ENCODE data around the gene PRDM8.
"Not testable (repeated sequence)": the region's sequence is repeated elsewhere in the genome, so short reads cannot be mapped to it uniquely, and the experiment has no call there.

PRDM8 gene

DNA sequence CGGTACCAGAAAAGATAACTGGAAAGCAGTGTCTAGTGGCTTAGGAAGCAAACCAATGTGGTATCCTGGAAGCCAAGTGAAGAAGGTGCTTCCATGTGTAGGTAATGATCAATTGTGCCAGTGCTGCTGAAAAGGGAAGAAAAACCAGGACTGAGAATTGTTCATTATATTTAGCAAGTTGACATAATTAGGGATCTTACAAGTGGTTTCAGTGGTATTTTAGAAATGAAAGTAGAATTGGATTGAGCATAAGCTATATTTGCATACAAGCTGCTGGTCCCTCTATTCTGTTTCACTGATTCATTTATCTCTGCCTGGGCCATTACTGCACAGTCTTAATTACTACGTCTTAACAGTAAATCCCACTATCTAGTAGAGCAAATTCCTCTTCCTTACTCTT, 32.3 kb downstream of the PRDM8 start:
- DNase-seq (ENCODE audit: low spot score), result no peak

DNA sequence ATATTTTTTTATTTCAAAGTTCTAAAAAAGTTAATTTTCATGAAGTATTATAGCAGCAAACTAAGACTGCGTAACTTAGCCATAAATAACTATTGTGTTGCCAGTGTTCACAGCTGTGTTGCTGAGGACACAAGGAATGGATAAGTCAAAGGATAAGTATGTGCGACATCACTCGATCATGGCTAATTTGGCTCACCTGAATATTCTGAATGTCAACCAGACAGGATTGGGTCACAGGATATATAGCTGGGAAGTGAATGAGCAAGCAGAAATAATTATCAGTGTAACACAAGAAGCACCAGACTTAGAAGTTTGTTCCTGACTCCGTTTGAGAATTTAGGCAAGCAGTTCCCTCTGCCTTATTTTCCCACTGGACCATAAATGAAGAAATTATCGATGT, 33.9 kb downstream of the PRDM8 start:
- DNase-seq (ENCODE audit: low spot score), result no peak

DNA sequence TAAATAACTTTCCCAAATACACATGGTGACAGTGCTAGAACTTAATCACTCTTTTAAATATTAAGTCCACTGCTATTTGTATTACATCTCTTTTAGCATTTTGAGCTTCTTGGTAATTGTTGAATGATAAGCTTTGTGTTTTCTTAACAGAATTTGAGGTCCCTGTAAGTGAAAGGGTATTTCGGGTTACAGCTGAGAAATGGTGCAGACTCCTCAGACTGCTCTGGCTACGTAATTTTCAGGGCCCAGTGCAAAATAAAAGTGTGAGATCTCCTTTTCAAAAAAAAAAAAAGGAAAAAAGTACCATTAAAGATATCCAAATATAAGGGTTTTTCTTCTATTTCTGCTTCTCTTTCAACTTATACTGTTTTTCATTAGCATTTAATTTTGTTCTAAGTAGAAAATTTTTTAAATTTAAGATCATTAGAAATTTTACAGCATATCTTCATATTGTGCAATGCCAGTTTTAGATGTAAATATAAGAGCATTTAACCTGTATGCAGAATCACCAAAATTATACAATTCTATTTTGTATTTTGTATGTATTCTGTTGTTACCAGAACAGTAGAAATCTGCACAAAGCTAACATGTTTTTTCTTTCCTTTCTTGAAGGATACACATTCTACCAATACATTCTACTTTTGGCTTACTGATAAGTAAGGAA, 35.5 kb downstream of the PRDM8 start:
- no peak for DNase-seq (ENCODE audit: low spot score)

DNA sequence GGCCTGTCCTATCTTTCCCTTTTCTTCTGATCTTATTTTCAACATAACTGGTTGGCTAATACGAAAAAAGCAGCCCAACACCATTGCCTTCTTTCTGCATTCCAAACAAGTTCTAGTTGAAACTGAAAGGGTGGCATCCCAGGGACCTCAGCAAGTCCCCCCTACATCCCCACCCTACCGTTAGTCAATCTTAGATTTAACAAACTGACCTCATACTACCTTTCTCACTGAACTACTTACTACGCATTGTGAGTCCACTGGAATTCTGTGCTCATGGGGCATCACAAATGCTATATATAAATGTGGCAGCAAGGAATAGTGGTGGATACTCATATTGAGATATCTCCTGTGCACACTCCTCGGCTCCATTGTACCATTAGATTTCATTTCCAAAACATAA, 36.1 kb downstream of the PRDM8 start:
- DNase-seq (ENCODE audit: low spot score), result no peak

DNA sequence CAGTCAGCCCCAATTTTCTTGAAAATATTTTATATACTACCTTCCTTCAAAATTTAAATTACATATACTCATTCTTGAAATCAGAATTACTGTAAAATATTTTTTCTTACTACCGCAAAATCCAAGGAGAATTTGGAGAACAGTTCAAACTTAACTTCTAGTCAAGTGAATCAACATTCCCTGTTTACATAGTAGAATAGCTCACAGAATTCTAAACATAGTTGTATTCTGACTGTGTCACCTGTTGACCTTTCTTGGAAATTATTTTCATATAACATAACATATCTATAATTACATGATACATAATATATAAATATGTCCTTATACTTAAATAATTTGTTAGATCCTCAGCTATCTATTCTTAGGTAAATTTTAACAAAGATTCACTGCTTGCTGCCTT, 38.1 kb downstream of the PRDM8 start:
- DNase-seq (ENCODE audit: low spot score), result no peak

DNA sequence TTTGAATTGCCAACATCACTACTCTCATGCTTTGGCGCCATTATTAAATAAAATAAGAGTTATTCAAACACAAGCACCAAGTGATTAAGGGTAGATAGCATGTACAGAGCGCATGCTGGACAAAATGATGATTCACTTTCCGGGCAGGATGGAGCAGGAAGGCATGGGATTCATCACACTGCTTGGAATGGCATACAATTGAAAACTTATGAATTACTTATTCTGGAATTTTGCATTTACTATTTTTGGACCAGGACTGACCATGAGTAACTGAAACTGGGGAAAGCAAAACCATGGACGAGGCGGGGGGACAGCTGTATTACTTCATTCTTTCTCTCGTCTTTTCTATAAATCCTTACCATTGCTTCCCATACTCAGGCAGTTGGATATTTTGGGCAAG, 40.7 kb downstream of the PRDM8 start:
- DNase-seq (ENCODE audit: low spot score), result no peak

DNA sequence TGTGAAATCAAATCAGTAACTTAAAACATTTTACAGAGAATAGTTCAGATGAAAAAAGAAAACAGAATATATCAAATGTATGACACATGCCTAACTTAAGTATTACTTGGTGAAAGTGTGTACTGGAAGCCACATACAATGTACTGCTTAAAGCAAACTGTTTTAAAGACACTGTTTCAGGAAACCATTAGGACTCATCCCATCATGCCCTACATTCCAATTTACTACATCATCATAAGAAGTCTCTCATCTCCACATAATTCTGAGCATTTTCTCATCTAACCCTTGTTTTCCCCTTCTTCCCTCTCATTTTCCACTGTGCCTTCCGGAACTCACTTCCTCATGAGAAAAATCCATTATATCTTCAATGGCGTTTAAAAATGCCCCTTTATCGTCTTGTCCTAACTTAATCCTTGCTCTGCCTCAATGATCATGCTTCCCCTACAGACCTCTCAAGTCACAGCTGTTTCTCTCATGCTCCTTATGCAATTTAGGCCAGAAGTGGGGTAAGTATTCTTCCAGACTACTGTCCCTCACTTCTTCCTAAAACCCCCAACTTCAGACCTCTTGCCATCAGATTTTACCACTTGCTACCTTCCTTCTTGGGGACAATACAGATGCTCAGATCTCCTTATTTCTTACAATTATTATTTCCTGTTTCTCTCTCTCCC, 42.3 kb downstream of the PRDM8 start:
- no peak for DNase-seq (ENCODE audit: low spot score)

DNA sequence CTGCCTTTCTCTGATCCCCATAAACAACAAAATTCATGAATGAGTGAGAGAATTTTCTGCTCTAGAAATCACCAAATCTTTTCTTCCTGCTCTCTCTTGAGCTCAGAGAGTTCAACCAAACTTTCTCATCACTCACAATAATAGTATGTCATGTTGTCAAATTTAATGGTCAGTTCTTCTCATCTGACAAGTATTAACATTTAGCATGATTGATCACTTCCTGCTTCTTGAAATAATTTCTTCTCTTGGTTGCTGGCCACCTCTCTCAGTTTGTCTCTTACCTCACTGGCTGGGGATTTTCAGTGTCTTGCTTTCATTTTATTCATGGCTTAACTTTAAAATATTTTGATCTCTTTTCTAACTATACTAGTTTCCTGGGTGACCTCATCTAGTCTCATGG, 43.7 kb downstream of the PRDM8 start:
- no peak for DNase-seq (ENCODE audit: low spot score)

DNA sequence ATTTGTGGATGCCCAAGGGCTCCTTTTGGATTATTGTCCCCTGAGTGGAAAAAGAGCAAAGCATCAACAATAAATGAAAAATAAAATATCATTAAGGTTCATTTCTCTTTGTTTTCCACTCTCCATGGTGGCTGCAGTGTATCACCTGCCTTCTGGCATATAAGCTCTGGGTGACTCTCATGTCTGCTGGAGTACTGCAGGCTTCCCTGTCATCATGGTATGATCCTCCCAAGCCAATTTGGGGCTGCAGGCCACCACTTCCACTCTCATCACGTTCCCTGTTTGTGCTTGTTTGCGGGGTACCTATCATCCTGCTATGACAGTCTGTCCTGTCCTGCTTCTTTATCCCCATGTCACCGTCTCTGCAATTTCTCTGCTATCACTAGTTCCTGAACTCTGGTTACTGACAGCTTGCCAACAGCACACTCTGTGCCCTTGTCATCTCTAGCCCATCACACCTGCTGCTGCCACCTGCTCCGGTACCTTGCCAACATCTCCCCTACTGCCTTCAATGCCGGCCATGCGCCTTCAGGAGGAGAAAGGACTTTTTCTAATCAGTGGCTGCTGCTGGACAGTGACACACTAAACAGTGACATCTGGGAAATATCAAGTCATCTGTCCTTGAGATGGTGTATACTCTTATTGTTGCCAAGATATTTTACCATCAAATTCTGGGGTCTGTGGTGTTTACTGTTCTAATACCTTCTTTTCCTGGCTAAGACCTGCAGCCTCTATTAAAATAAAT, 46.1 kb downstream of the PRDM8 start:
- no peak for DNase-seq (ENCODE audit: low spot score)

DNA sequence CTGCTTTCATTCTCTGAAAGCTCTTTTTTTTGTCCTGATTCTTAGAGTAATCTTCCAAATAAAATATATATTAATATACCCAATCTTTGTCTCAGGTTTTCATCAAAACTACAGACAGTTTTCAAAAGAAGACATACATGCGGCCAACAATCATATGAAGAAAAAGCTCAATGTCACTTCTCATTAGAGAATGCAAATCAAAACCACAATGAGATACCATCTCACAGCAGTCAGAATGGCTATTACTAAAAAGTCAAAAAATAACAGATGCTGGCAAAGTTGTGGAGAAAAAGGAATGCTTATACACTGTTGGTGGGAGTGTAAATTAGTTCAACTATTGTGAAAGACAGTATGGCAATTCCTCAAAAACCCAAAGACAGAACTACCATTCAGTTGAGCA, 50.2 kb downstream of the PRDM8 start:
- not testable (repeated sequence) for DNase-seq (ENCODE audit: low spot score)

DNA sequence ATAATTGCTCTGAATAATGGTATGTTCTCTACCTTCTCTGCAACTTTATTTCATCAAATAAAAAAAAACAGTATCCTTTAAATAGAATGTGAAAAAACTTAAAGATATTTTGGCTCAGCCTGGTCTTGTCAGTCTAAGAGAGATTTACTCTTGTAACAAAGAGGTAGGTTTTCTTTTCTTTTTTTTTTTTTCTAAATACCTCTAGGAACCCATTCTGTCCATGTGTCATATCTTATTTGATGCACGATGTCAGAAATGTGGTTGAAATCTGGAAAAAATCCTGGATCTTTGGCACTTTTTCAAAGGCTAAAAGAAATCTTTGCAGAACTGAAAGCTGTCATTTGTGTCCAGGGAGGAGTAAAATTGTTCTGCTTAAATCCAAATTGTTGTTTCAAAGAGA, 51.8 kb downstream of the PRDM8 start:
- no peak for DNase-seq (ENCODE audit: low spot score)

DNA sequence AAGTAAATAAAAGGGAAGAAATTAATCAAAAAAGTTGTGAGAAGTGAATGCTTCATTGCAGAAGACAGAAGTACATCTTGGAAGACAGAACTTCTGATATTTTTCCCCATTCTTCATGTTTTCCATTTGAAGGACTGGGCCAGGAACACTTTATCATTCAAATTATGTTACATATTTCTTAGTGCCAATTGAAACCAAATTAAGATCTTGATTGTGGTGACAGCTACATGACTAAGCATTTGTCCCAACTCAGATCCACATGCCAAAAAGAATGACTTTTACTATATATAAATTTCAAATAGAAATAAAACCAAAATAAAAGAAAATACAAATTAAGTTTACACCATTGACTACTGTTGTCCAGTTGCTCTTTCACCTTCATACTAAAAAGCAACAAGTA, 55.1 kb downstream of the PRDM8 start:
- peak; percentile 15 for DNase-seq (ENCODE audit: low spot score)

DNA sequence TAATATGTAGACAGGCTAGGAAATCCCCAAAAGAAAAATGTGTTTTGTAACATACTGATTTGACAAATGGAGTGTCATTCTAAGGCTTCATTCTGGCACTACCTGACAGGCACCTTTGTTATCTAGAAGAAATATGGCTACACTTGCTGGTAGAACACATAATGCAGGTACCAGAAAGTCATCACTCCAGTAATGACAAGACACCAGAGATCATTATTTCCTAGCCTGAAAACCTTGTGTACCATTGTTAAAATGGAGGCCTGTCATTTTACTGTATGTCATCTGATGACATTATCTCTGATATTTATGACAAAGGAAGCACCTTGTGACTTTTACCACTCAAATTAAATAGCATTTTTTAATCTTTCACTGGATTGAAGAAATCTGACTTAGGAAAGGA, 55.6 kb downstream of the PRDM8 start:
- DNase-seq (ENCODE audit: low spot score), result no peak

DNA sequence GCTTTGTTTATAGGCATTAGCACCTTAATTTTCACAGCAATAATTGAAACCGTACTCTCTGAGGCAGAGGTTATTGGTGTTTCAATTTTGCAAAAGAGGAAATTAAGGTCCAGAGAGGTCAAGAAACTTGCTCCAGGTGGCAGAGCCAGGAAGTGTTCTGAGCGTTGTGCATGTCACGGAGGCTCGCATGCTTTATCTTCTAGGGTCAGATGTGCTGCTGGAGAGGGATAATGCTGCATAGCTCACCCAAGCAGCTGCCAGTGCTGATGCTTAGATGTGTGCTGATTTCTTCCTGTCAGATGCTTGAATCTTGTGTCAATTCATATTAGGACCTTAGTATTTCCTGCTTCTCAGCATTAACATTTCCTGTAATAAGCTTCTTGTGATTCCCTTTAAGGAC, 56.2 kb downstream of the PRDM8 start:
- DNase-seq (ENCODE audit: low spot score), result peak; percentile 42

All from hematopoietic multipotent progenitor cell treated with erythropoietin and hydrocortisone succinate and interleukin-3 and kit ligand, for 17 days (in vitro differentiated cells).